WTC11 (cell line): ENCODE data around the gene YOD1.

ENCODE experiments used
- CTCF ChIP-seq: fragments of 200-600 bp; IDR thresholded peaks from 2 replicates; pipeline ENCODE4 v1.8.0; 2022; ENCODE audit warnings: antibody characterized with exemption
- SMAD3 ChIP-seq: sonication (generic); formaldehyde crosslinking; IDR thresholded peaks from 2 replicates; pipeline ENCODE4 v1.8.0; 2022; ENCODE audit warnings: missing genetic modification reagents, mild to moderate bottlenecking, borderline replicate concordance

GRCh38 chr1:207045453-207045852 lies 5.6 kb downstream of the YOD1 start:
- TF ChIP-seq CTCF (no peak), SMAD3 (CRISPR knock-in tag) (no peak)
